ENCODE data around the gene MMS22L.

DNA sequence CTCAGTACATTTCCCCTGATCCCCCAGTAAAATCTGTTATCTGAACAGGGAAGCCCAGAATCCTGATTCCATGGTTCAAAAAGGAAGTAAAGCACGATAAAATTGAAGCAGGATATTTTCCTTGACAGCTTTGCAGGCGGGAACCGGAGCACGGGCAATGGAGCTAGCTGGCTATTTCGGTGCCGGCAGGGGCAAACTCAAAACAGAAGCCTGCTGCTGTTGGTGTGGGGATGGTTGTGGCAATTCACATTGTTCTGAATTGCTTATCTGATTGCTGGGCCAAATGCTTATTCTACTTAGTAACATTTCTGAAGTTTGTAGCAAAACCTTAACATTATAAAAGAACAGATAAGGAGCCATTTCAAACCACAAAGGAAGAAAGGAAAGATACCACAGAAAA, 172.4 kb downstream of the MMS22L start:
- TF ChIP-seq, protein P1, sequence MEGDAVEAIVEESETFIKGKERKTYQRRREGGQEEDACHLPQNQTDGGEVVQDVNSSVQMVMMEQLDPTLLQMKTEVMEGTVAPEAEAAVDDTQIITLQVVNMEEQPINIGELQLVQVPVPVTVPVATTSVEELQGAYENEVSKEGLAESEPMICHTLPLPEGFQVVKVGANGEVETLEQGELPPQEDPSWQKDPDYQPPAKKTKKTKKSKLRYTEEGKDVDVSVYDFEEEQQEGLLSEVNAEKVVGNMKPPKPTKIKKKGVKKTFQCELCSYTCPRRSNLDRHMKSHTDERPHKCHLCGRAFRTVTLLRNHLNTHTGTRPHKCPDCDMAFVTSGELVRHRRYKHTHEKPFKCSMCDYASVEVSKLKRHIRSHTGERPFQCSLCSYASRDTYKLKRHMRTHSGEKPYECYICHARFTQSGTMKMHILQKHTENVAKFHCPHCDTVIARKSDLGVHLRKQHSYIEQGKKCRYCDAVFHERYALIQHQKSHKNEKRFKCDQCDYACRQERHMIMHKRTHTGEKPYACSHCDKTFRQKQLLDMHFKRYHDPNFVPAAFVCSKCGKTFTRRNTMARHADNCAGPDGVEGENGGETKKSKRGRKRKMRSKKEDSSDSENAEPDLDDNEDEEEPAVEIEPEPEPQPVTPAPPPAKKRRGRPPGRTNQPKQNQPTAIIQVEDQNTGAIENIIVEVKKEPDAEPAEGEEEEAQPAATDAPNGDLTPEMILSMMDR (conservative IDR thresholded peaks at IDR 0.05; ENCODE audit: low read depth in 2 of 2), result no peak
- TF ChIP-seq POLR2AphosphoS5 (IDR thresholded peaks at IDR 0.05; ENCODE audit: low read depth), result no peak
- no peak for TF ChIP-seq EZH2 (IDR thresholded peaks at IDR 0.05; ENCODE audit: low read depth, unreplicated experiment)
- no peak for TF ChIP-seq CREB1 (CRISPR knock-in tag; IDR thresholded peaks at IDR 0.05; ENCODE audit: low read depth)
- TF ChIP-seq, protein P2, sequence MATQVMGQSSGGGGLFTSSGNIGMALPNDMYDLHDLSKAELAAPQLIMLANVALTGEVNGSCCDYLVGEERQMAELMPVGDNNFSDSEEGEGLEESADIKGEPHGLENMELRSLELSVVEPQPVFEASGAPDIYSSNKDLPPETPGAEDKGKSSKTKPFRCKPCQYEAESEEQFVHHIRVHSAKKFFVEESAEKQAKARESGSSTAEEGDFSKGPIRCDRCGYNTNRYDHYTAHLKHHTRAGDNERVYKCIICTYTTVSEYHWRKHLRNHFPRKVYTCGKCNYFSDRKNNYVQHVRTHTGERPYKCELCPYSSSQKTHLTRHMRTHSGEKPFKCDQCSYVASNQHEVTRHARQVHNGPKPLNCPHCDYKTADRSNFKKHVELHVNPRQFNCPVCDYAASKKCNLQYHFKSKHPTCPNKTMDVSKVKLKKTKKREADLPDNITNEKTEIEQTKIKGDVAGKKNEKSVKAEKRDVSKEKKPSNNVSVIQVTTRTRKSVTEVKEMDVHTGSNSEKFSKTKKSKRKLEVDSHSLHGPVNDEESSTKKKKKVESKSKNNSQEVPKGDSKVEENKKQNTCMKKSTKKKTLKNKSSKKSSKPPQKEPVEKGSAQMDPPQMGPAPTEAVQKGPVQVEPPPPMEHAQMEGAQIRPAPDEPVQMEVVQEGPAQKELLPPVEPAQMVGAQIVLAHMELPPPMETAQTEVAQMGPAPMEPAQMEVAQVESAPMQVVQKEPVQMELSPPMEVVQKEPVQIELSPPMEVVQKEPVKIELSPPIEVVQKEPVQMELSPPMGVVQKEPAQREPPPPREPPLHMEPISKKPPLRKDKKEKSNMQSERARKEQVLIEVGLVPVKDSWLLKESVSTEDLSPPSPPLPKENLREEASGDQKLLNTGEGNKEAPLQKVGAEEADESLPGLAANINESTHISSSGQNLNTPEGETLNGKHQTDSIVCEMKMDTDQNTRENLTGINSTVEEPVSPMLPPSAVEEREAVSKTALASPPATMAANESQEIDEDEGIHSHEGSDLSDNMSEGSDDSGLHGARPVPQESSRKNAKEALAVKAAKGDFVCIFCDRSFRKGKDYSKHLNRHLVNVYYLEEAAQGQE (IDR thresholded peaks at IDR 0.05; ENCODE audit: unreplicated experiment), result no peak
- TF ChIP-seq, protein P3, sequence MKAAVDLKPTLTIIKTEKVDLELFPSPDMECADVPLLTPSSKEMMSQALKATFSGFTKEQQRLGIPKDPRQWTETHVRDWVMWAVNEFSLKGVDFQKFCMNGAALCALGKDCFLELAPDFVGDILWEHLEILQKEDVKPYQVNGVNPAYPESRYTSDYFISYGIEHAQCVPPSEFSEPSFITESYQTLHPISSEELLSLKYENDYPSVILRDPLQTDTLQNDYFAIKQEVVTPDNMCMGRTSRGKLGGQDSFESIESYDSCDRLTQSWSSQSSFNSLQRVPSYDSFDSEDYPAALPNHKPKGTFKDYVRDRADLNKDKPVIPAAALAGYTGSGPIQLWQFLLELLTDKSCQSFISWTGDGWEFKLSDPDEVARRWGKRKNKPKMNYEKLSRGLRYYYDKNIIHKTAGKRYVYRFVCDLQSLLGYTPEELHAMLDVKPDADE (IDR thresholded peaks at IDR 0.05), result no peak

Measured in GM23338 (cell line).